Brain microvascular endothelial cell (primary cell): ENCODE data around the gene MEG3.

Experiments used
- DNase-seq: peaks from one replicate; pipeline ENCODE4 v3.0.0-alpha.2; 2020
- H3K27ac ChIP-seq: fragments of 250-450 bp; sonication (Bioruptor Pico); 2 replicates; pipeline ENCODE4 v1.5.1; 2020; ENCODE audit warnings: mild to moderate bottlenecking, moderate library complexity
- H3K27me3 ChIP-seq: fragments of 250-450 bp; sonication (Bioruptor Pico); replicated peaks from 2 replicates; pipeline ENCODE4 v1.5.1; 2020; ENCODE audit warnings: mild to moderate bottlenecking
- H3K36me3 ChIP-seq: fragments of 250-450 bp; sonication (Bioruptor Pico); replicated peaks from 2 replicates; pipeline ENCODE4 v1.5.1; 2020; ENCODE audit warnings: mild to moderate bottlenecking
- H3K4me3 ChIP-seq: 2 replicates; pipeline ENCODE4 v1.5.1; 2011; ENCODE audit warnings: low read depth, mild to moderate bottlenecking, control low read depth, low read length, moderate library complexity
- in situ Hi-C: cut with HindIII; loops from 2 replicates; pipeline ENCODE4 v1.10.0; 2017; ENCODE audit warnings: low sequenced_read_pairs, low pct_ligation_motif_present
- TF ChIP-seq, protein P1 (sequence below): IDR thresholded peaks from 2 replicates; pipeline ENCODE4 v1.5.1; 2011; ENCODE audit warnings: low read depth, mild to moderate bottlenecking, moderate library complexity, low read length, control low read depth, inconsistent platforms; ENCODE audit errors: missing control alignments

Gene MEG3

DNA sequence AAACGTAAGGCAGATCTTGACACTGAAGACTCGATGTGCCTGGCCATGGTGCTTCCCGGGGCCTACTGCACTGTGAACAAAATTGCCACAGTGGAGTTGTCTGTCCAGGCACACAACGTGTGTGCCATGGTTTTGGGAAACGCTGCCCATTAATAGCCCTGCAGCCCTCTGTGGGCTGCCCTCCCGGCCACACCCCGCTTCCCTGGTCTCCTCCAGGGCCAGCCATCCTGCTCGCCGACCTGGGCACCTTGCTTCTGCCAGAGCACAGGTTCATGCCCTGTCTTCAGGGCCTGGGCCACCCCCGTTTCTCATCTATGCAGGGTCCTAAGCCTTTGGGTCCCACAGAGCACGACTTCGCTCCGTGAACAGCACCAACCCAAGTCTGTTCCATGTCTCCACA is 18.9 kb downstream of the MEG3 start:
- Histone ChIP-seq H3K4me3 (no peak overlapping the region), H3K27ac (no peak overlapping the region), H3K27me3 (no peaks in the 10 kb centered on the region), H3K36me3 (peaks cover 38% of the 10 kb centered on the region)
- in situ Hi-C loops, result no loop called here
- DNase-seq, result no peak
- TF ChIP-seq, protein P1, sequence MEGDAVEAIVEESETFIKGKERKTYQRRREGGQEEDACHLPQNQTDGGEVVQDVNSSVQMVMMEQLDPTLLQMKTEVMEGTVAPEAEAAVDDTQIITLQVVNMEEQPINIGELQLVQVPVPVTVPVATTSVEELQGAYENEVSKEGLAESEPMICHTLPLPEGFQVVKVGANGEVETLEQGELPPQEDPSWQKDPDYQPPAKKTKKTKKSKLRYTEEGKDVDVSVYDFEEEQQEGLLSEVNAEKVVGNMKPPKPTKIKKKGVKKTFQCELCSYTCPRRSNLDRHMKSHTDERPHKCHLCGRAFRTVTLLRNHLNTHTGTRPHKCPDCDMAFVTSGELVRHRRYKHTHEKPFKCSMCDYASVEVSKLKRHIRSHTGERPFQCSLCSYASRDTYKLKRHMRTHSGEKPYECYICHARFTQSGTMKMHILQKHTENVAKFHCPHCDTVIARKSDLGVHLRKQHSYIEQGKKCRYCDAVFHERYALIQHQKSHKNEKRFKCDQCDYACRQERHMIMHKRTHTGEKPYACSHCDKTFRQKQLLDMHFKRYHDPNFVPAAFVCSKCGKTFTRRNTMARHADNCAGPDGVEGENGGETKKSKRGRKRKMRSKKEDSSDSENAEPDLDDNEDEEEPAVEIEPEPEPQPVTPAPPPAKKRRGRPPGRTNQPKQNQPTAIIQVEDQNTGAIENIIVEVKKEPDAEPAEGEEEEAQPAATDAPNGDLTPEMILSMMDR, result no peak

DNA sequence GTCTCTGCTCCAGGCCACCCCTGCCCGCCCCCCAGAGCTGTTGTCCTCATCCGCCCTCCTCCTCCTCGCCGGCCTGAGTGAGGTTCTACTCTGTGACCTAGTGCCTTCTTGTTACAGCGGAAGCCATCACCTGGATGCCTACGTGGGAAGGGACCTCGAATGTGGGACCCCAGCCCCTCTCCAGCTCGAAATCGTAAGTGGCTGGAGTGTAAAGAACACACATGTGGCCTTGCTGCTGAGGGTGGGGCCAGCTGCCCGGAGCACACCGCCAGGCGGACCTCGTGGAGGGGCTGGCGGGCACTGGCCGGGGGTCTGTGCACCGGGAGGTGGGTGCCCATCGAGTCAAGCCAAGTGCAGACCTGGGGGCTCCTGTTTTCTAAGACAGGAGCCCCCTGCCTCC is 19.4 kb downstream of the MEG3 start:
- Histone ChIP-seq H3K4me3 (no peak overlapping the region), H3K27me3 (no peaks in the 10 kb centered on the region), H3K27ac (no peak overlapping the region), H3K36me3 (peaks cover 38% of the 10 kb centered on the region)
- DNase-seq, result no peak
- in situ Hi-C loops, result no loop called here
- TF ChIP-seq, protein P1, result no peak

DNA sequence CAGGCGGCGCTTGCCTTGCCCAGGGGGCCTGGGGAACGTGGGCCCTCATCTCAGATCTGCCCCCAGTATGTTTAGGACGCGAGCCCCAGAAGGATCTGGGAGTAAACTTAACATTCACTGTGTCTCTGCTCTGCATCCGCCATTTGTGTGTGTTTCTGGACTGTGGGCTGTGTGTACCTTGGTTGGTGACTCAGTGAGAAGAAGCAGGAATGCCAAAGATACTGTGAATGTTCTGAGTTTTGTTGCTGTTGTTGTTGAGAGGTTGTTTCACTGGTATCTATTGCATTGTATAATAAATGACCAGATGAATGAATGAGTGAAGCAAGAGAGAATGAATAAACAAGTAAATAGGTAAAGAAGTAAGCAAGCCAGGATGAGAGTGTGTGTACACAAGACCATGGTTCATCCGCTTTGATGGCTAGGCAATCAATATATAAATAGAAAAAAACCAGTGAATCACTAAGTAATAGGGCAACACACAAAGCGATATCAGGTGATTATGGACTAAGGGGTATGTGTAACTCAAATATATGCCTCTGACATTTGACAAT is 20.5 kb downstream of the MEG3 start:
- no peaks in the 10 kb centered on the region for H3K27me3 ChIP-seq
- peaks cover 42% of the 10 kb centered on the region for H3K36me3 ChIP-seq
- TF ChIP-seq, protein P1, result no peak
- no peak overlapping the region for H3K27ac ChIP-seq
- no peak overlapping the region for H3K4me3 ChIP-seq
- no peak for DNase-seq
- in situ Hi-C loops, result no loop called here

DNA sequence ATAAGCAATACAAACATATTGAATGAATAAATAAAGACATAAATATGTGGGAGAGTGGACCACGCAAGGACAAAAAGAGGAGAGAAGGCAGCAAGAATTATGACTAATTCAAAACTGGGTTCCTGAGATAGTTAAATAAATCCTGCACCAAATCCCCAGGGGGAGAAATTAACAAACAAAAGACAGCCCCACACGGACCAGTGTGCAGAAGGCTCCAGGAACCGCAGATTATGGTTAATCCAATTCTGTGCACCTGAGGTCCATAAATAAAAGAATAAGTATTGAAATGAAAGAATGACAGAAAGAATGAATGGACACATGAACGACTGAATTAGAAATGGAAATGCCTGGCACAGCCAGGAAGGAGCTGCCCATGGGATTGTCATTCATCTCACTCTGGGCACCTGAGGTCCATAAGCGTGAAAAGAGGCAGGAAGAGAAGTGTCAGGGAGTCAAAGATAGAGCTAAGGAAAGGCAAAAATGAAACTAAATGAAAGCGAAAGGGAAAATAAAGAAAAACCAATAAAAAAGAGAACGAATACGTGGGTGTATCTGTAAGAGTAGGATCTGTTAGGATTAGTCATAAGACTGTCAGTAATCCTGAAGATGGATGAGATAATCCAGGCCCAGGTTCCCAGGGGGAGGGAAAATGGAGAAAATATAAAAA is 23.3 kb downstream of the MEG3 start:
- DNase-seq, result no peak
- H3K27ac ChIP-seq, result peak overlapping the region; percentile 11

DNA sequence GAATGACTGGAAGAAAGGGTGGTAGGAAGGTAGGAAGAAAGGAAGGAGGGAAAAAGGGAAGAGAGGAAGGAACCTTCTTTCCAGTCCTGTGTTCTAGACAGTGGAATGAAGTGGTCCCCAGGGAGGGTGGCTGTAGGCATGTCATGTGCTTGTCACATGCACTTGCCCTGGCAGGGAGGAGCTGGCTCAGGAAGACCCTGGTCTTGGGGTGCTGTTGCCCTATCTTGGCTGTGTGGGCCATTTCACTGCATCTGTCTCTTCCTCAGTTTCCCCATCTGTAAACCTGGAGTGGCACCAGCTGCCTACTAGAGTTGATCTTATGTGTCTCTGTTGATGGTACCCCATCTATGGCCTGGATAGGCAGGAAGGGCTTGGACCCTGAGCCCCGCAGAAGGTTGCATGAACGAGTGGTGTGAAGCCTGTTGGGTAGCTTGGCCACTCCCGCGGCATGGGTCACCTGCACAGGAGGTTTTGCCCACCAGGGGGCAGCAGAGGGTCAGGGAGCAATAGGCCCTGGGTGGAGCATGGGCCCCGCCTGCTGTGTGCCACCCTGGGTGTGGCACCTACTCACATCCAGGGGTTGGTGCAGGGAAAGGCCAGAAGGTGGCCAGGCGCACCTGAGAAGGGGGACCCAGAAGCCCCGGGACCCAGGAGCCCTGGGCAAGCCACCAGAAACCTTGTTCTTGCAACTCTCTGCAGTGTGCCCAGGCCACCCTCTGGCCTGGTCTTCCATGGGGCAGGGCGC is 25.1 kb downstream of the MEG3 start:
- Histone ChIP-seq H3K27ac (no peak overlapping the region), H3K27me3 (no peaks in the 10 kb centered on the region), H3K4me3 (no peak overlapping the region), H3K36me3 (peaks cover 38% of the 10 kb centered on the region)
- no peak for DNase-seq
- TF ChIP-seq, protein P1, result peak; percentile 78
- in situ Hi-C loops, result no loop called here

More for the DNA sequence above, 23.3 kb downstream of the MEG3 start:
- TF ChIP-seq, protein P1, result no peak
- Histone ChIP-seq H3K36me3 (peaks cover 38% of the 10 kb centered on the region), H3K27me3 (no peaks in the 10 kb centered on the region), H3K4me3 (no peak overlapping the region)
- in situ Hi-C loops, result no loop called here
